Activated CD4-positive, alpha-beta T cell treated with anti-CD3 and anti-CD28 coated beads, Interleukin-10, Interleukin-2, amounts not matched to agents 100 ng/mL and 50 ng/mL, durations not matched to agents 16 hours and 8 hours (primary cell): ENCODE data around the gene TXNDC17.
"Not testable (repeated sequence)": the region's sequence is repeated elsewhere in the genome, so short reads cannot be mapped to it uniquely, and the experiment has no call there.

Experiments
- DNase-seq: peaks from one replicate; pipeline ENCODE4 v3.0.0-alpha.2; 2020

Gene TXNDC17

GRCh38 chr17:6663200-6663599, 22.3 kb downstream of the TXNDC17 start:
- not testable (repeated sequence) for DNase-seq

GRCh38 chr17:6666077-6666521, 25.2 kb downstream of the TXNDC17 start:
- peak; percentile 66 for DNase-seq

- no peak for DNase-seq
Measured at GRCh38 chr17:6666557-6666956, 25.7 kb downstream of the TXNDC17 start.

- no peak for DNase-seq
Measured at GRCh38 chr17:6667516-6667915, 26.7 kb downstream of the TXNDC17 start.

- no peak for DNase-seq
Measured at GRCh38 chr17:6668219-6668618, 27.4 kb downstream of the TXNDC17 start.

GRCh38 chr17:6668727-6669425, 28.0 kb downstream of the TXNDC17 start:
- no peak for DNase-seq

GRCh38 chr17:6669479-6670212, 28.8 kb downstream of the TXNDC17 start:
- DNase-seq, result no peak

- DNase-seq, result no peak
Measured at GRCh38 chr17:6670571-6670970, 29.7 kb downstream of the TXNDC17 start.

- DNase-seq, result no peak
Measured at GRCh38 chr17:6670999-6671398, 30.1 kb downstream of the TXNDC17 start.

GRCh38 chr17:6671431-6671830, 30.6 kb downstream of the TXNDC17 start:
- no peak for DNase-seq

GRCh38 chr17:6674586-6674985, 33.7 kb downstream of the TXNDC17 start:
- no peak for DNase-seq

- DNase-seq, result no peak
Measured at GRCh38 chr17:6675201-6675825, 34.5 kb downstream of the TXNDC17 start.

- DNase-seq, result no peak
Measured at GRCh38 chr17:6676802-6677157, 35.9 kb downstream of the TXNDC17 start.

GRCh38 chr17:6677158-6677831, 36.4 kb downstream of the TXNDC17 start:
- DNase-seq, result peak; percentile 38

GRCh38 chr17:6677946-6678345, 37.1 kb downstream of the TXNDC17 start:
- DNase-seq, result no peak

GRCh38 chr17:6679241-6679640, 38.4 kb downstream of the TXNDC17 start:
- DNase-seq, result no peak

GRCh38 chr17:6681176-6681575, 40.3 kb downstream of the TXNDC17 start:
- no peak for DNase-seq

GRCh38 chr17:6681671-6682070, 40.8 kb downstream of the TXNDC17 start:
- no peak for DNase-seq

GRCh38 chr17:6682339-6682738, 41.5 kb downstream of the TXNDC17 start:
- no peak for DNase-seq

- DNase-seq, result no peak
Measured at GRCh38 chr17:6683081-6683684, 42.3 kb downstream of the TXNDC17 start.

- no peak for DNase-seq
Measured at GRCh38 chr17:6683730-6684459, 43.0 kb downstream of the TXNDC17 start.

- DNase-seq, result no peak
Measured at GRCh38 chr17:6684460-6684783, 43.6 kb downstream of the TXNDC17 start.
